Fibroblast of mammary gland (primary cell): ENCODE data around the gene ADAD1.

Source experiments
- DNase-seq: peaks from one replicate; pipeline ENCODE4 v3.0.0-alpha.2; 2010; ENCODE audit warnings: low read depth
- H3K4me3 ChIP-seq: 2 replicates; pipeline ENCODE4 v1.5.1; 2011; ENCODE audit warnings: low read depth, mild to moderate bottlenecking, low read length, moderate library complexity; ENCODE audit not compliant: control insufficient read depth
- CTCF ChIP-seq: conservative IDR thresholded peaks from 2 replicates; pipeline ENCODE4 v1.5.1; 2011; ENCODE audit warnings: low read depth, low read length, inconsistent platforms; ENCODE audit not compliant: control insufficient read depth, insufficient read depth

The ADAD1 gene

DNA sequence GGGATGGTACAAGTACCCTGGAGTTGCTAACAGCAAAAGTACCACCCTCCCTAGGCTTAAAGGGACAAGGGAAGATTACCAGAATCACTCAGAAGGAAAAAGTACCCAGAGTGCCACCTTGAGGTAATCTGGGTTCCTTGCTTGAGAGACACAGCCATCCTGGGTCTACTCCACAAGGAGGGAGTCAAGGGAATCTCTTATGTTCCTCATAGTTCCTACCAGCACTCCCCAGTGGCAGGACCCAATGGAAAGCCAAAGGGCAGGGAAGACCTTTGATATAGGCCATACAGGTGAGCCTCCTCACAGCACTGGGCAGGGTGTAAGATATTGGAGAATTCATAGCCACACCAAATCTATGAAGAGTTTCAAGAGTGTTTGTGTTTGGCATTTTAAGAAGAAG, 72.0 kb downstream of the ADAD1 start:
- TF ChIP-seq CTCF = peak; percentile 49
- peak; percentile 35 for DNase-seq
- H3K4me3 ChIP-seq = no peak overlapping the region

DNA sequence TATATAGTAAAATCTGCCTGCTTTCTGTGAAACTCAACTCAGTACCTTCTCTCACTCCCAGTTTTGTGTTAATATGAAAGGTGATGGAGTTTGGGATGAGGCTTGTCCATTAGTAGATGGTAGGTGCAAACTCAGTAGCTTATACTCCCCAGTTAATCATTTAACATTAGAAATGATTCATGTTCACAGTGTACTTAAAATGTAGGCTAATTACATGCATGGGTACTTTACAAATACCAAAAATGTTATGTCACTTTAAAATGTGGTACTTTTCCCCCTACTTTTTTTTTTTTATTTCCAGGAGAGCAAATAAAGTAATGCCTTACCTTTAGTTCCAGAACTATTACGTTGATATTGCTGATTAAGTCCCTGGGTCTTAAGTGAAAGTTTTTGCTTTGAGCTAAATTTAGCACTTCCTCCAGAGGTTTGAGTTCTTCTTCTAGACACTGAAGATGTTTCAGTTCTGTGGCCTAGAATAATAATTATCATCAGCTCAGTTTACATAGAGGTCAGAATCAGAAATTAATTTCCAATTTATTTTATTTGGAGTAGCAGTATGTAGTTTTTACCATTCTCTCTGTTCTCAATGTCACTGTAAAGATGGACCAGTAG, 74.7 kb downstream of the ADAD1 start:
- H3K4me3 ChIP-seq = no peak overlapping the region
- DNase-seq = no peak
- no peak for TF ChIP-seq CTCF

DNA sequence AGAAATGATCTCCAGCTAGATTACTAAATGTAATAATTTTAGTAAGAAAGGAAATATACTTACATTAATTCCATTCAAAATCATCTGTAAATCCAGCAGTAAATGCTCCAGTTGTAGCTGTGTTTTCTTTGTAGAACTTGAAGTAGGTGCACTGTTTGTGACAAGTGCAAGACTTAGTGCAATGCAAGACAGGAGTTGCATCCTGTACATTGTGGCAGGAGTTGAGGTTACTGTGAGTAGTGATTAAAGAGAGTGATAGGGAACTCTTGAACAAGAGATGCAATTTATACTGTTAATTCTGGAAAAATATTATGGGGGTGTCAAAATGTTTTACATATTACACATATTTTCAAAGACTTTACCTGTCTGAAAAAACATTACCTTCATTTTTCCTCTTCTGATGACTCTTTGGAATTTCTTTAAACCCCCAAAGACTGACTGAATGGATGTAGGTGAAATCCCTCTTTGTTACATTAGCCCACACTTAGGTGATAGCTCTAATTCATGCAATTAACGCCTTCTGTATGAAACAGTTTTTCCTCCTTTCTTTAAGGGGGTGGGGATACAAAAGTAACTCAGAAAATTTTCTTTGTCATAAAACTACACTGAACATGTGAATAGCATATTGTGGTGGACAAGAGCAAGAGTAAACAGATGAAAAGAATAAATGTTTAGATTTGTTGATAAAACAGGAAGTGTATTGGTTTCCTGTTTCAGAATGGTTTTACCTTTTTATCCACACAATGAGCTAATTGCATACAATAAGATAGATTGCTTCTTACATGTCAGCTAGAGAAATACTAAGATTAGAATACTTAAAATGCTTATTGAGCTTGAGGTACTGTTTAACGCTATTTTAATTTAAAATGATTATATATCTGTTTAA, 77.7 kb downstream of the ADAD1 start, which contains the start of gene IL2:
Gene IL2 (minus strand): TSS at position 495 of the 886 bp plus-strand sequence. CDS start 285 bp downstream, at position 210.
- no peak for TF ChIP-seq CTCF
- DNase-seq = no peak
- H3K4me3 ChIP-seq = no peak within 1 kb of the TSS

GRCh38 chr4:122458625-122459024, 79.8 kb downstream of the ADAD1 start:
- H3K4me3 ChIP-seq = no peak overlapping the region
- TF ChIP-seq CTCF = no peak
- peak; percentile 6 for DNase-seq

- TF ChIP-seq CTCF = no peak
- DNase-seq = no peak
- no peak overlapping the region for H3K4me3 ChIP-seq
Observed at GRCh38 chr4:122469457-122469856, 90.6 kb downstream of the ADAD1 start.

GRCh38 chr4:122475233-122475632, 96.4 kb downstream of the ADAD1 start:
- no peak overlapping the region for H3K4me3 ChIP-seq
- DNase-seq = no peak
- no peak for TF ChIP-seq CTCF
